Panc1 (cell line): Measurements from ENCODE around the gene AKT3. TPM values are rescaled to one million over a fixed set of nuclear protein-coding genes. Genes with fewer than 3 reads are reported as not detected.

Experiments
- ATAC-seq: fragments of 200-7000 bp; cut with Tn5 transposase; 2 replicates; pipeline ENCODE4 v1.9.1; 2020; ENCODE audit warnings: mild to moderate bottlenecking, moderate library complexity
- BruUV-seq: library from RNA; stranded (reverse); fragments of 400-500 nt; replicated peaks from 2 replicates; lab custom pipeline; 2021; lab: Mats Ljungman, UMichigan
- CTCF ChIA-PET: fragments of 300-600 bp; sonication (Branson Sonifier 250); formaldehyde crosslinking; loops from one replicate; lab custom pipeline; 2022; ENCODE audit warnings: antibody characterized with exemption; lab: Charles Lee
- POLR2A ChIA-PET: fragments of 300-600 bp; sonication (Branson Sonifier 250); formaldehyde crosslinking; loops from one replicate; lab custom pipeline; 2022; ENCODE audit warnings: antibody characterized with exemption; lab: Charles Lee
- DNase-seq: peaks from one replicate; pipeline ENCODE4 v3.0.0-alpha.2; 2010; ENCODE audit warnings: low read depth, low spot score
- H3K27ac ChIP-seq: 2 replicates; pipeline ENCODE4 v1.5.1; 2011; ENCODE audit warnings: mild to moderate bottlenecking, low read length, inconsistent platforms
- H3K27me3 ChIP-seq: fragments of 200-500 bp; sonication (Bioruptor generic); 2 replicates; pipeline ENCODE4 v1.6.0; 2014; ENCODE audit warnings: low read length, inconsistent platforms; ENCODE audit not compliant: control insufficient read depth, insufficient read depth
- H3K36me3 ChIP-seq: fragments of 200-500 bp; sonication (Bioruptor generic); 2 replicates; pipeline ENCODE4 v1.5.1; 2014; ENCODE audit warnings: inconsistent platforms, mild to moderate bottlenecking, low read length, moderate library complexity; ENCODE audit not compliant: control insufficient read depth, insufficient read depth
- H3K4me1 ChIP-seq: 2 replicates; pipeline ENCODE4 v1.5.1; 2011; ENCODE audit warnings: inconsistent platforms, mild to moderate bottlenecking, low read length, moderate library complexity; ENCODE audit not compliant: control insufficient read depth, insufficient read depth
- H3K4me3 ChIP-seq, 2 experiments: 2 replicates each; pipeline ENCODE4 v1.5.1; 2011 to 2012; ENCODE audit warnings: low read depth in 2 of 2, low read length in 2 of 2, mild to moderate bottlenecking in 2 of 2, inconsistent platforms in 1 of 2, moderate library complexity in 1 of 2
- H3K9me3 ChIP-seq: fragments of 200-500 bp; sonication (Bioruptor generic); 2 replicates; pipeline ENCODE4 v1.5.1; 2014; ENCODE audit warnings: low read depth, mild to moderate bottlenecking, inconsistent platforms, low read length, moderate library complexity; ENCODE audit not compliant: control insufficient read depth, insufficient read depth
- POLR2AphosphoS5 ChIP-seq: IDR thresholded peaks from 2 replicates; pipeline ENCODE4 v1.6.1; 2012; ENCODE audit warnings: mild to moderate bottlenecking, low read depth, low read length, moderate library complexity
- SIN3A ChIP-seq: IDR thresholded peaks from 2 replicates; pipeline ENCODE4 v1.6.1; 2012; ENCODE audit warnings: low read depth, mild to moderate bottlenecking, low read length, moderate library complexity, borderline replicate concordance; ENCODE audit not compliant: insufficient read depth
- TCF7L2 ChIP-seq: IDR thresholded peaks from 2 replicates; pipeline ENCODE4 v1.6.1; 2011; ENCODE audit warnings: mild to moderate bottlenecking, low read depth, low read length, inconsistent platforms
- in situ Hi-C: cut with HindIII; loops from 2 replicates; pipeline ENCODE4 v1.10.0; 2016; ENCODE audit warnings: low sequenced_read_pairs, low pct_unique_long_range_greater_than_20kb
- intact Hi-C: fragments of 100-400 bp; cut with micrococcal nuclease; formaldehyde crosslinking; loops from one replicate; pipeline ENCODE4 v1.10.0; 2022; ENCODE audit not compliant: unreplicated experiment
- total RNA-seq: library from RNA; stranded (reverse); gene quantifications from one replicate; pipeline ENCODE4 v1.2.1, GENCODE V29; 2021; ENCODE audit not compliant: unreplicated experiment
- TF ChIP-seq, protein P1 (sequence below), 2 experiments: IDR thresholded peaks; 2 replicates each; pipeline ENCODE4 v1.6.1; 2011 to 2012; ENCODE audit warnings: low read depth in 2 of 2, control low read depth in 1 of 2, low read length in 1 of 2, mild to moderate bottlenecking in 1 of 2, moderate library complexity in 1 of 2; ENCODE audit not compliant: insufficient read depth in 1 of 2
- TF ChIP-seq, protein P2 (sequence below): fragments of 450-650 bp; IDR thresholded peaks from 2 replicates; pipeline ENCODE4 v1.5.1; 2017; ENCODE audit warnings: mild to moderate bottlenecking

AKT3 gene
- total RNA-seq, 1 experiment from 2014 or later = 11.0 TPM

DNA sequence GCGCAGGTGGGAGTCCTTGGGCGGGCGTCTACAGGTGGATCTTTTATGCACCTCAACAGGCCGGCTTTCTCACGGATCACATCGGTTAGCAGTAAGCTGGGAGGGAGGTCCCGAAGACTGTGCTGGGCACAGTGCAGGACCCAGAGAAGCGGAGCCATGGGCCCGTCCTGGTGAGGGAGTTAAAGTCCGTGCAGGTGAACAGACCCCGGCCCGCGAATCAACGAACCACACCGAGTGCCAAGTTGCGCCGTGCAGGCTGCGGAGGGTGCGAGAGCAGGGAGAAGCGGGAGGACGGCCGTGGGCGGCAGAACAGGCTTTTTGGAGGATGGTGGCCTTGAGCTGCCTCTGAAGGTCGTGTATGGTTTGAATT, 360.9 kb downstream of the AKT3 start:
- H3K4me3 ChIP-seq = no peak overlapping the region
- intact Hi-C loops (no loop called here), in situ Hi-C loops (no loop called here)
- no peak for ATAC-seq
- no peaks in the 10 kb centered on the region for H3K9me3 ChIP-seq
- TF ChIP-seq TCF7L2 (no peak), SIN3A (no peak), POLR2AphosphoS5 (no peak)
- TF ChIP-seq, protein P1, sequence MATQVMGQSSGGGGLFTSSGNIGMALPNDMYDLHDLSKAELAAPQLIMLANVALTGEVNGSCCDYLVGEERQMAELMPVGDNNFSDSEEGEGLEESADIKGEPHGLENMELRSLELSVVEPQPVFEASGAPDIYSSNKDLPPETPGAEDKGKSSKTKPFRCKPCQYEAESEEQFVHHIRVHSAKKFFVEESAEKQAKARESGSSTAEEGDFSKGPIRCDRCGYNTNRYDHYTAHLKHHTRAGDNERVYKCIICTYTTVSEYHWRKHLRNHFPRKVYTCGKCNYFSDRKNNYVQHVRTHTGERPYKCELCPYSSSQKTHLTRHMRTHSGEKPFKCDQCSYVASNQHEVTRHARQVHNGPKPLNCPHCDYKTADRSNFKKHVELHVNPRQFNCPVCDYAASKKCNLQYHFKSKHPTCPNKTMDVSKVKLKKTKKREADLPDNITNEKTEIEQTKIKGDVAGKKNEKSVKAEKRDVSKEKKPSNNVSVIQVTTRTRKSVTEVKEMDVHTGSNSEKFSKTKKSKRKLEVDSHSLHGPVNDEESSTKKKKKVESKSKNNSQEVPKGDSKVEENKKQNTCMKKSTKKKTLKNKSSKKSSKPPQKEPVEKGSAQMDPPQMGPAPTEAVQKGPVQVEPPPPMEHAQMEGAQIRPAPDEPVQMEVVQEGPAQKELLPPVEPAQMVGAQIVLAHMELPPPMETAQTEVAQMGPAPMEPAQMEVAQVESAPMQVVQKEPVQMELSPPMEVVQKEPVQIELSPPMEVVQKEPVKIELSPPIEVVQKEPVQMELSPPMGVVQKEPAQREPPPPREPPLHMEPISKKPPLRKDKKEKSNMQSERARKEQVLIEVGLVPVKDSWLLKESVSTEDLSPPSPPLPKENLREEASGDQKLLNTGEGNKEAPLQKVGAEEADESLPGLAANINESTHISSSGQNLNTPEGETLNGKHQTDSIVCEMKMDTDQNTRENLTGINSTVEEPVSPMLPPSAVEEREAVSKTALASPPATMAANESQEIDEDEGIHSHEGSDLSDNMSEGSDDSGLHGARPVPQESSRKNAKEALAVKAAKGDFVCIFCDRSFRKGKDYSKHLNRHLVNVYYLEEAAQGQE (IDR thresholded peaks at IDR 0.05; ENCODE audit: insufficient read depth in 1 of 2, low read depth in 2 of 2, low read length in 1 of 2) = no peak
- TF ChIP-seq, protein P2, sequence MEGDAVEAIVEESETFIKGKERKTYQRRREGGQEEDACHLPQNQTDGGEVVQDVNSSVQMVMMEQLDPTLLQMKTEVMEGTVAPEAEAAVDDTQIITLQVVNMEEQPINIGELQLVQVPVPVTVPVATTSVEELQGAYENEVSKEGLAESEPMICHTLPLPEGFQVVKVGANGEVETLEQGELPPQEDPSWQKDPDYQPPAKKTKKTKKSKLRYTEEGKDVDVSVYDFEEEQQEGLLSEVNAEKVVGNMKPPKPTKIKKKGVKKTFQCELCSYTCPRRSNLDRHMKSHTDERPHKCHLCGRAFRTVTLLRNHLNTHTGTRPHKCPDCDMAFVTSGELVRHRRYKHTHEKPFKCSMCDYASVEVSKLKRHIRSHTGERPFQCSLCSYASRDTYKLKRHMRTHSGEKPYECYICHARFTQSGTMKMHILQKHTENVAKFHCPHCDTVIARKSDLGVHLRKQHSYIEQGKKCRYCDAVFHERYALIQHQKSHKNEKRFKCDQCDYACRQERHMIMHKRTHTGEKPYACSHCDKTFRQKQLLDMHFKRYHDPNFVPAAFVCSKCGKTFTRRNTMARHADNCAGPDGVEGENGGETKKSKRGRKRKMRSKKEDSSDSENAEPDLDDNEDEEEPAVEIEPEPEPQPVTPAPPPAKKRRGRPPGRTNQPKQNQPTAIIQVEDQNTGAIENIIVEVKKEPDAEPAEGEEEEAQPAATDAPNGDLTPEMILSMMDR = no peak
- no peaks in the 10 kb centered on the region for H3K4me1 ChIP-seq
- no peak for DNase-seq
- CTCF ChIA-PET = no interaction called here
- POLR2A ChIA-PET = no interaction called here
- no peaks in the 10 kb centered on the region; the same call in 1 of the 2 replicates for H3K36me3 ChIP-seq
- H3K27me3 ChIP-seq = no peaks in the 10 kb centered on the region
- H3K27ac ChIP-seq = no peak overlapping the region
- BruUV-seq = no TSS peak

DNA sequence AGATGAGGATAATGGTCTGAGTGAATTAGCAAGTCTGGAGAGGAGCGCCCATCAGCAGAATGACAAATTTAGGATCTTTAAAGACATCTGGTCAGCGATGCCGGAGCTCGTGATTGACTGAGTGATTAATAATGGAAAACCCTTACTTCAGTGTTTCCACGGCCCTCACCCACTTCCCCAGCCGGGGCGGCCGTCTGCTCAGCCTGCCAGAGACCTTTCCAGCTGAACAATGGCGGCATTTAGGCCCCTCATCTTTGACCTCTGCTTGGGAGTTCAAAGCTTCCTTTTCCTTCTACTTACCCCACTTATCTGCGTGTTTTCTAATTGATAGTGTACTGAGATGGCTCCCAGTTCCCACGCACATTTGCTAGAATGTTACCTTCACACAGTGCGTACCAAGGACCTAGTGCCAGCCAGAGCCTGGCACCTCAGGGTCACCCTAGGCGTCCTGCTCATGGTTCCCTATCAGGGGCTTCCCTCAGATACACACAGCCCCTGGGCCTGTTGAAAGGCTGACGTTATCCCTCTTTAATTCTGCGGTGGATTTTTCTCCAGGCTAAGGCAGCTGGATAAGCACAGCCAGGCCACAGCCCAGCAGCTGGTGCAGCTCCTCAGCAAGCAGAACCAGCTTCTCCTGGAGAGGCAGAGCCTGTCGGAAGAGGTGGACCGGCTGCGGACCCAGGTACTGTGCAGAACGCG, 361.4 kb downstream of the AKT3 start:
- BruUV-seq = no TSS peak
- POLR2A ChIA-PET = no interaction called here
- no peak overlapping the region for H3K4me3 ChIP-seq
- H3K9me3 ChIP-seq = no peaks in the 10 kb centered on the region
- intact Hi-C loops = no loop called here
- H3K27me3 ChIP-seq = no peaks in the 10 kb centered on the region
- no peak for ATAC-seq
- no peak for DNase-seq
- no peak overlapping the region for H3K27ac ChIP-seq
- H3K36me3 ChIP-seq = no peaks in the 10 kb centered on the region; the same call in 1 of the 2 replicates
- no peaks in the 10 kb centered on the region for H3K4me1 ChIP-seq
- CTCF ChIA-PET = no interaction called here
- no peak for TF ChIP-seq TCF7L2
- TF ChIP-seq, protein P2 = no peak
- TF ChIP-seq, protein P1 (IDR thresholded peaks at IDR 0.05; ENCODE audit: insufficient read depth in 1 of 2, low read depth in 2 of 2, low read length in 1 of 2) = no peak
- no peak for TF ChIP-seq SIN3A
- no peak for TF ChIP-seq POLR2AphosphoS5
- in situ Hi-C loops = no loop called here
